Caco-2 (cell line): ENCODE measurements around the gene ZNF683. TPM values are rescaled to one million over a fixed set of nuclear protein-coding genes. Genes with fewer than 3 reads are reported as not detected.

Experiments
- BruUV-seq: library from RNA; stranded (reverse); fragments of 400-500 nt; replicated peaks from 2 replicates; lab custom pipeline; 2021; lab: Mats Ljungman, UMichigan
- CTCF ChIA-PET: fragments of 300-600 bp; sonication (Branson Sonifier 250); formaldehyde crosslinking; loops from one replicate; lab custom pipeline; 2022; ENCODE audit warnings: antibody characterized with exemption; lab: Charles Lee
- POLR2A ChIA-PET: fragments of 300-600 bp; sonication (Branson Sonifier 250); formaldehyde crosslinking; loops from one replicate; lab custom pipeline; 2022; ENCODE audit warnings: antibody characterized with exemption; lab: Charles Lee
- DNase-seq, 2 experiments: peaks; one replicate each; pipeline versions ENCODE4 v3.0.0 to v3.0.0-alpha.2; 2020 to 2022
- H3K27me3 ChIP-seq: replicated peaks from 2 replicates; pipeline ENCODE4 v1.6.0; 2011; ENCODE audit warnings: low read length; ENCODE audit not compliant: control insufficient read depth, insufficient read depth
- H3K36me3 ChIP-seq: 2 replicates; pipeline ENCODE4 v1.5.1; 2011; ENCODE audit warnings: low read length; ENCODE audit not compliant: control insufficient read depth, insufficient read depth
- H3K4me1 ChIP-seq: fragments of 250-450 bp; sonication (Bioruptor Pico); 2 replicates; pipeline ENCODE4 v1.5.1; 2020; ENCODE audit warnings: mild to moderate bottlenecking
- H3K4me3 ChIP-seq: 2 replicates; pipeline ENCODE4 v1.5.1; 2011; ENCODE audit warnings: low read depth, mild to moderate bottlenecking, control low read depth, low read length
- H3K9me3 ChIP-seq: fragments of 250-450 bp; sonication (Bioruptor Pico); 2 replicates; pipeline ENCODE4 v1.5.1; 2020; ENCODE audit warnings: mild to moderate bottlenecking, moderate library complexity
- H3K27ac Mint-ChIP-seq: one replicate; pipeline ENCODE4 v1.8.0; 2022; ENCODE audit warnings: mixed read lengths; ENCODE audit not compliant: unreplicated experiment
- H3K27me3 Mint-ChIP-seq: one replicate; pipeline ENCODE4 v1.8.0; 2022; ENCODE audit warnings: mixed read lengths; ENCODE audit not compliant: insufficient read depth, unreplicated experiment
- H3K36me3 Mint-ChIP-seq: one replicate; pipeline ENCODE4 v1.8.0; 2022; ENCODE audit warnings: mild to moderate bottlenecking, mixed read lengths; ENCODE audit not compliant: insufficient read depth, unreplicated experiment
- H3K4me1 Mint-ChIP-seq: one replicate; pipeline ENCODE4 v1.8.0; 2022; ENCODE audit warnings: low read depth, mixed read lengths; ENCODE audit not compliant: unreplicated experiment
- H3K4me3 Mint-ChIP-seq: one replicate; pipeline ENCODE4 v1.8.0; 2022; ENCODE audit warnings: mild to moderate bottlenecking, moderate library complexity, mixed read lengths; ENCODE audit not compliant: unreplicated experiment
- H3K9me3 Mint-ChIP-seq: one replicate; pipeline ENCODE4 v1.8.0; 2022; ENCODE audit warnings: mixed read lengths; ENCODE audit not compliant: unreplicated experiment
- CTCF ChIP-seq, 2 experiments: fragments of 200-600 bp in 1 of 2; IDR thresholded peaks; 1 replicate in 1 of 2; 2 replicates in 1 of 2; pipeline versions ENCODE4 v1.5.1 to v1.8.0; 2011 to 2022; ENCODE audit warnings: antibody characterized with exemption in 1 of 2, control low read depth in 1 of 2, inconsistent platforms in 1 of 2, low read depth in 1 of 2, low read length in 1 of 2, mild to moderate bottlenecking in 1 of 2, moderate library complexity in 1 of 2; ENCODE audit not compliant: insufficient read depth in 1 of 2, severe bottlenecking in 1 of 2, unreplicated experiment in 1 of 2
- intact Hi-C: fragments of 100-400 bp; cut with micrococcal nuclease; formaldehyde crosslinking; loops from one replicate; pipeline ENCODE4 v1.10.0; 2022; ENCODE audit not compliant: unreplicated experiment
- total RNA-seq: library from RNA; stranded (reverse); gene quantifications from 2 replicates; pipeline ENCODE4 v1.2.3, GENCODE V29; 2022

Gene ZNF683
- total RNA-seq, 1 experiment from 2014 or later: not detected

- DNase-seq: no peak
- H3K4me3 Mint-ChIP-seq: no peak overlapping the region
- POLR2A ChIA-PET: no interaction called here
- H3K36me3 Mint-ChIP-seq: peaks cover 10% of the 10 kb centered on the region
- no peaks in the 10 kb centered on the region for H3K4me1 Mint-ChIP-seq
- no peak for TF ChIP-seq CTCF (IDR thresholded peaks at IDR 0.05; ENCODE audit: insufficient read depth in 1 of 2, low read depth in 1 of 2, low read length in 1 of 2, severe bottlenecking in 1 of 2, unreplicated experiment in 1 of 2)
- no peaks in the 10 kb centered on the region for H3K36me3 ChIP-seq
- no peak overlapping the region for H3K27ac Mint-ChIP-seq
- no peaks in the 10 kb centered on the region for H3K27me3 ChIP-seq
- H3K4me3 ChIP-seq: no peak overlapping the region
- no peaks in the 10 kb centered on the region for H3K9me3 ChIP-seq
- BruUV-seq: no TSS peak
- CTCF ChIA-PET: no interaction called here
- H3K27me3 Mint-ChIP-seq: no peaks in the 10 kb centered on the region
- intact Hi-C loops: no loop called here
- H3K9me3 Mint-ChIP-seq: no peaks in the 10 kb centered on the region
- no peaks in the 10 kb centered on the region for H3K4me1 ChIP-seq
These were observed 1.8 kb downstream of the ZNF683 start for GRCh38 chr1:26370591-26371382.

GRCh38 chr1:26368486-26368885 is 4.1 kb downstream of the ZNF683 start:
- POLR2A ChIA-PET: no interaction called here
- CTCF ChIA-PET: no interaction called here

GRCh38 chr1:26368006-26368405 is 4.5 kb downstream of the ZNF683 start:
- Histone ChIP-seq H3K27me3 (no peaks in the 10 kb centered on the region), H3K4me1 (no peaks in the 10 kb centered on the region), H3K9me3 (no peaks in the 10 kb centered on the region), H3K36me3 (no peaks in the 10 kb centered on the region), H3K4me3 (no peak overlapping the region)
- ChIA-PET POLR2A (interaction anchor here (0.6 kb wide), 1 partner anchor 32 kb away, joined by 3 read pairs; no protein-coding TSS in a partner anchor), CTCF (no interaction called here)
- Mint-ChIP-seq H3K27me3 (no peaks in the 10 kb centered on the region), H3K4me1 (no peaks in the 10 kb centered on the region), H3K27ac (no peak overlapping the region), H3K36me3 (peaks cover 10% of the 10 kb centered on the region), H3K9me3 (no peaks in the 10 kb centered on the region), H3K4me3 (no peak overlapping the region)
- no TSS peak for BruUV-seq
- TF ChIP-seq CTCF (IDR thresholded peaks at IDR 0.05; ENCODE audit: insufficient read depth in 1 of 2, low read depth in 1 of 2, low read length in 1 of 2, severe bottlenecking in 1 of 2, unreplicated experiment in 1 of 2): no peak
- intact Hi-C loops: loop anchor here (1.0 kb wide), 1 partner anchor 83 kb away; no protein-coding TSS in a partner anchor
- DNase-seq: no peak

More at GRCh38 chr1:26368486-26368885, 4.1 kb downstream of the ZNF683 start:
- no peaks in the 10 kb centered on the region for H3K27me3 Mint-ChIP-seq
- no peak for TF ChIP-seq CTCF (IDR thresholded peaks at IDR 0.05; ENCODE audit: insufficient read depth in 1 of 2, low read depth in 1 of 2, low read length in 1 of 2, severe bottlenecking in 1 of 2, unreplicated experiment in 1 of 2)
- no peak for DNase-seq
- H3K4me1 Mint-ChIP-seq: no peaks in the 10 kb centered on the region
- intact Hi-C loops: loop anchor here (1.0 kb wide), 1 partner anchor 83 kb away; no protein-coding TSS in a partner anchor
- Histone ChIP-seq H3K4me1 (no peaks in the 10 kb centered on the region), H3K36me3 (no peaks in the 10 kb centered on the region), H3K4me3 (no peak overlapping the region), H3K27me3 (no peaks in the 10 kb centered on the region), H3K9me3 (no peaks in the 10 kb centered on the region)
- BruUV-seq: no TSS peak
- H3K9me3 Mint-ChIP-seq: no peaks in the 10 kb centered on the region
- no peak overlapping the region for H3K4me3 Mint-ChIP-seq
- peaks cover 10% of the 10 kb centered on the region for H3K36me3 Mint-ChIP-seq
- H3K27ac Mint-ChIP-seq: no peak overlapping the region
